Mucosa of rectum (tissue), 2 donors: Measurements from ENCODE around the gene PPOX.

Source experiments
- H3K27ac ChIP-seq, 2 donors: one replicate each; pipeline ENCODE4 v1.7.0; 2013; ENCODE audit warnings: inconsistent platforms in 2 of 2, low read depth in 2 of 2, low read length in 2 of 2
- H3K27me3 ChIP-seq, 2 donors: one replicate each; pipeline ENCODE4 v1.7.0; 2013; ENCODE audit warnings: low read length in 2 of 2; ENCODE audit not compliant: control insufficient read depth in 2 of 2, insufficient read depth in 2 of 2
- H3K36me3 ChIP-seq, 2 donors: one replicate each; pipeline ENCODE4 v1.7.0; 2013; ENCODE audit warnings: low read length in 2 of 2; ENCODE audit not compliant: control insufficient read depth in 2 of 2, insufficient read depth in 2 of 2
- H3K4me1 ChIP-seq, 2 donors: one replicate each; pipeline ENCODE4 v1.7.0; 2013; ENCODE audit warnings: low read length in 2 of 2, mild to moderate bottlenecking in 1 of 2; ENCODE audit not compliant: control insufficient read depth in 2 of 2, insufficient read depth in 2 of 2
- H3K4me3 ChIP-seq, 2 donors: one replicate each; pipeline ENCODE4 v1.7.0; 2013; ENCODE audit warnings: low read length in 2 of 2
- H3K9ac ChIP-seq, 2 donors: one replicate each; pipeline ENCODE4 v1.7.0; 2013; ENCODE audit warnings: low read length in 2 of 2, low read depth in 1 of 2, mild to moderate bottlenecking in 1 of 2
- H3K9me3 ChIP-seq, 2 donors: one replicate each; pipeline ENCODE4 v1.7.0; 2013; ENCODE audit warnings: low read length in 2 of 2; ENCODE audit not compliant: control insufficient read depth in 2 of 2
- donor health status: healthy.
- donor health status: Normal muscosa, but diverticular disease.

Gene PPOX

DNA sequence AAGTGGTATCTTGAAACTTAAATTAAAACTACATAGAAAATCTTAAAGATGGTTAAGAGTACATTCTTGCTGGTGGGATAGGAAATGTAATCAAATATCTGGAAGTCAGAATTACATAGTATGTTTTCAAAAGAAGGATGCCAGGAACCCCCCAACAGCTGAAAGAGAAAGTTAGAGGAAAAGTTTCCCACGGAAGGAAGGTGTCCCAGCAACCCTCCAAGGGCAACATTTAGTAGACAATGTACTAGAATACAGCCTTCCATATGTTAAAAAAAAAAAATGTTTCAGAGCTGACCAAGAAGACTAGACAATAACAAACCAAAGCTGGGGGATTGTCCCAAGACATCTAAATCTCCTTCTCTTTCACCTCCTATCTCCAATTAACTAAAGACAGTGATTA lies 36.0 kb upstream of the PPOX start:
- Histone ChIP-seq H3K4me3 (no peak overlapping the region), H3K4me1 (peaks cover 11 to 15% of the 10 kb centered on the region in 2 donors), H3K9me3 (no peaks in the 10 kb centered on the region), H3K36me3 (peaks cover 27 to 30% of the 10 kb centered on the region in 2 donors), H3K27me3 (no peaks in the 10 kb centered on the region), H3K9ac (no peak overlapping the region), H3K27ac (no peak overlapping the region)

DNA sequence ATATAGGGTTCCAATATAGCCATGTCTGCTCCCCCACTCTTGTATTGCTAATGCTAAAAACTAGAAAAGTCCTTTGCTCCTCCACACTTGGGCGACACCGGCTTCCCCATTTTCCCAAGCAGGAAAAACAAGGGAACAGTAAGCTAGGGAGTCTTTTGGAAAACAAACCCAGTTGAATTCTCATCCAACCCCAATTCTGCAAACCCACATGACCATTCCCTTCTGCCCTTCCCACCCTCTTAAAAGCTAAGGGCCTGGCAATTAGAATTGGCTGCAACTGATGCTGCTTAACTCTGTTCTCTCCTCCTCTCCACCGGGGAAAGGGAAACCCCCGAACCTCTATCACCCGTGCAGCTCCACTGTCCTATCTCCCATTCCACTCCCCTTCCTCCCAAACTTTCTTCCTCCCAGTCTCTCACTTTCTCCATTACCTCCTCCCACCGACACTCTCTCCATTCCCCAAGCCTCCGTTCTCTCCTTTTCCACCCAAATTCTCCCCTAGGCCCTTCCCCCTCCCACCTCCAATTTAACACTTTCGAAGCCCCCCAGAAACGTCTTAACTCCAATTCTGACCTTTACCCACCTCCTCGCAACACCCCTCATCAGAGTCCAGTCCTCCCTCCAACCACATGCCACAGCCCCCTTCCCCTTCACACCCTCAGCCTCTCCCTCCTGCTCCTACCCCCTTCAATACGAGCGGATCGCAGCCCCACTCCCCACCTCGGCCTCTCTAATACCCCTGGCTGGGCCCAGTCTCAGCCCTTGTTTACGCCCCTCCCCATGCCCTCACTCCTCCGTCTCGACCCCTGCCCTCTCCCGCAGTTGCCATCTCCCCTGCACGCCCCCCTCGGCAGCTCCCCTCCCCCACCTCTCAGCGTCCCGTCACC lies 34.5 kb upstream of the PPOX start:
- Histone ChIP-seq H3K9me3 (no peaks in the 10 kb centered on the region), H3K36me3 (peaks cover 17 to 22% of the 10 kb centered on the region in 2 donors), H3K4me3 (peak overlapping the region; percentile 92 to 93), H3K27me3 (no peaks in the 10 kb centered on the region), H3K9ac (peak overlapping the region; percentile 82), H3K4me1 (peaks cover 11 to 15% of the 10 kb centered on the region in 2 donors), H3K27ac (peak overlapping the region; percentile 93 to 96)

DNA sequence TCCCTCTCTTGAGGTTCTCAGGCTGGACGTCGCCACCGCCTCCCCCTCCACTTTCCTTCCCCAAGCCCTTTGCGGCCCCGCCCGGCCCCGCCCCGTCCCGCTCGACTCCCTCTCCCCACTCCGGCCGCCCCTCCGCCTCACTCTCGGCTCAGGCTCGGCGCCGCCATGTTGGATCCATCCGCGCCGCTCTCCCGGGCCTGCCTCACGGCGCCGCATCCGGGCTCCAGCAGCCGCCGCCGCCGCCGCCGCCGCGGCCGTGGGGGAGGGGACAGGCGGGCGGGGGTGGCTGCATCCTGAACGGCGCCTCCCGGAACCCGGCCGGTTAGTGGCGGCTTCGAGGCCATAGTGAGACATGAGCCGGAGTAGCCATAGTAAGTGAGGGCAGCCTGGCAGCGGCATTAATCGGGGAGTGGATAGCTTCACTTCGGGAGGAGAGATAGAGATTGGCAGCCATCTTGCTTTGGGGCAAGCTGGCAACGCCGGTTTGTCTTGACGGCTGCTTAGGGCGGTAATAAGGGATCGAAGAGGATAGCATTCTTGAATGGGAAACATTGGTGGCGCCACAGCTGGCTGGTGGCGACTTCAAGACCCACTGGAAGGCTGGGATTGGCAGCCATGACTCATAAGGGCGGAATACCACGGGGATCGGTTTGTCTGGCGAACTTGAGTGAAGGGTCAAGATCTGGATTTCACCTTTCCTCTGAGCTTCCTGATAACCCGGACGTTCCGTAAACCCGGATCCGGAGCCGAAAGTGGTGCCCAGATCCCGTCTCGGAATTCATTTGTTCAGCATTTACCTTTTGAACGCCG lies 33.6 kb upstream of the PPOX start, which contains the start of gene DEDD:
TSS of gene DEDD (minus strand) at position 258 of the 810 bp plus-strand sequence. CDS start 8,205 bp downstream, outside the sequence.
- no peaks in the 10 kb centered on the region for H3K9me3 ChIP-seq
- H3K27ac ChIP-seq = peak within 1 kb of the TSS; percentile 93 to 96
- H3K27me3 ChIP-seq = no peaks in the 10 kb centered on the region
- H3K9ac ChIP-seq = peak within 1 kb of the TSS; percentile 82 to 87
- peaks cover 11 to 12% of the 10 kb centered on the region in 2 donors for H3K4me1 ChIP-seq
- peaks cover 16% of the 10 kb centered on the region in 2 donors for H3K36me3 ChIP-seq
- H3K4me3 ChIP-seq = peak within 1 kb of the TSS; percentile 92 to 93

GRCh38 chr1:161133220-161133740 lies 32.9 kb upstream of the PPOX start:
- peaks cover 9 to 12% of the 10 kb centered on the region in 2 donors for H3K36me3 ChIP-seq
- H3K27me3 ChIP-seq = no peaks in the 10 kb centered on the region
- H3K27ac ChIP-seq = peak overlapping the region; percentile 93 to 96
- peak overlapping the region; percentile 82 to 87 for H3K9ac ChIP-seq
- H3K9me3 ChIP-seq = no peaks in the 10 kb centered on the region
- H3K4me3 ChIP-seq = peak overlapping the region; percentile 85 to 92
- H3K4me1 ChIP-seq = peaks cover 10 to 11% of the 10 kb centered on the region in 2 donors

- no peak overlapping the region for H3K9ac ChIP-seq
- no peak overlapping the region for H3K4me3 ChIP-seq
- peaks cover 3 to 4% of the 10 kb centered on the region in 2 donors for H3K4me1 ChIP-seq
- H3K9me3 ChIP-seq = no peaks in the 10 kb centered on the region
- H3K27ac ChIP-seq = no peak overlapping the region
- H3K27me3 ChIP-seq = no peaks in the 10 kb centered on the region
- H3K36me3 ChIP-seq = no peaks in the 10 kb centered on the region
Observed at GRCh38 chr1:161137881-161138280, 28.3 kb upstream of the PPOX start.

DNA sequence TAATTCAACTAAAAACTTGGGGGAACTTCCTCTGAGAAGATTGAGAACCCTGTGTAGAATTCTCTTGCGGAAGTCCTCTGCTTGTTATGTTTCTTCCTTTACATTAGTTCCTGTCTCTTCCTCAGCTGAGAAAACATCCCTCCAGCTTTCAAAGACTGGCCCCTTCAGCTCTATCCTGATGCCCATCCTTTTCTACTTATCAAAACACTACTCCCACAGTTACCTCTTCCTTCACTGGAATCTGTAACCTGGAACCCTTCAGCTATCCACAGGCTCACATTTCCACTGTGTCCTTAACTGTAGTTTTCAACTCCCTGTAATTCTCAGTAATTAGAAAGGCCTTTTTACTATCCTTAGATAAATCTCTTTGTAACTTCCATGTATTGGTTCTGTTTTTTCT lies 27.8 kb upstream of the PPOX start:
- no peaks in the 10 kb centered on the region for H3K27me3 ChIP-seq
- no peak overlapping the region for H3K4me3 ChIP-seq
- no peak overlapping the region for H3K9ac ChIP-seq
- no peak overlapping the region for H3K27ac ChIP-seq
- peaks cover 3 to 4% of the 10 kb centered on the region in 2 donors for H3K4me1 ChIP-seq
- H3K9me3 ChIP-seq = no peaks in the 10 kb centered on the region
- no peaks in the 10 kb centered on the region for H3K36me3 ChIP-seq

GRCh38 chr1:161139766-161140165 lies 26.5 kb upstream of the PPOX start:
- Histone ChIP-seq H3K4me3 (no peak overlapping the region), H3K9me3 (no peaks in the 10 kb centered on the region), H3K27me3 (no peaks in the 10 kb centered on the region), H3K27ac (no peak overlapping the region), H3K9ac (no peak overlapping the region), H3K4me1 (no peaks in the 10 kb centered on the region), H3K36me3 (no peaks in the 10 kb centered on the region)

GRCh38 chr1:161140755-161141400 lies 25.3 kb upstream of the PPOX start:
- Histone ChIP-seq H3K4me1 (no peaks in the 10 kb centered on the region), H3K9ac (no peak overlapping the region), H3K36me3 (no peaks in the 10 kb centered on the region), H3K9me3 (no peaks in the 10 kb centered on the region), H3K4me3 (no peak overlapping the region), H3K27me3 (no peaks in the 10 kb centered on the region), H3K27ac (no peak overlapping the region)

GRCh38 chr1:161145832-161146231 lies 20.4 kb upstream of the PPOX start:
- Histone ChIP-seq H3K9me3 (no peaks in the 10 kb centered on the region), H3K27me3 (no peaks in the 10 kb centered on the region), H3K4me3 (no peak overlapping the region), H3K4me1 (no peaks in the 10 kb centered on the region), H3K36me3 (no peaks in the 10 kb centered on the region), H3K9ac (no peak overlapping the region), H3K27ac (no peak overlapping the region)
